AG10803 (cell line): ENCODE results near the gene CDK5.

Experiments used
- DNase-seq: peaks from one replicate; pipeline ENCODE4 v3.0.0; 2010; ENCODE audit warnings: low read depth
- H3K4me3 ChIP-seq: 2 replicates; pipeline ENCODE4 v1.5.1; 2011; ENCODE audit warnings: mild to moderate bottlenecking, low read length, control low read depth
- TF ChIP-seq, protein P1 (sequence below): conservative IDR thresholded peaks from 2 replicates; pipeline ENCODE4 v1.5.1; 2011; ENCODE audit warnings: mild to moderate bottlenecking, low read length, control low read depth, inconsistent platforms

CDK5 gene

DNA sequence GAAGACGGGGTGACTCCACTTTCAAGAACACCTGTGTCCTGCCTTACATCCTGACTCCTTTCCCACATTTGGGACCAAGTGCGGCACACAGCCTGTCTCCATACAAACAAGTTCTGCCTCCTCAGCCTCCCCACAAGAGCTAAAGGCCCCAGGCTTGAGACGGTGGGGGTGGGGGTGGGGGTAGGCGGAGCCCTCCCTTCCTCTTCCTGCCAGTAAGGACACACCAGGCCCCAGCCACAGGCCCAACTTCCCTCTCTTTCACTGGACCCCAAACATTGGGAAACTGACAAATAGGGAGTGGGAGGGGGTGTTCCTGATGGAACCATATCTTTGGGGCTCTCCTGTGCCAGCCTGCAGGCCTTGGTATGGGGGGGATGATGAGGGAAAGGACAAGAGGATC is 4.6 kb downstream of the CDK5 start:
- TF ChIP-seq, protein P1, sequence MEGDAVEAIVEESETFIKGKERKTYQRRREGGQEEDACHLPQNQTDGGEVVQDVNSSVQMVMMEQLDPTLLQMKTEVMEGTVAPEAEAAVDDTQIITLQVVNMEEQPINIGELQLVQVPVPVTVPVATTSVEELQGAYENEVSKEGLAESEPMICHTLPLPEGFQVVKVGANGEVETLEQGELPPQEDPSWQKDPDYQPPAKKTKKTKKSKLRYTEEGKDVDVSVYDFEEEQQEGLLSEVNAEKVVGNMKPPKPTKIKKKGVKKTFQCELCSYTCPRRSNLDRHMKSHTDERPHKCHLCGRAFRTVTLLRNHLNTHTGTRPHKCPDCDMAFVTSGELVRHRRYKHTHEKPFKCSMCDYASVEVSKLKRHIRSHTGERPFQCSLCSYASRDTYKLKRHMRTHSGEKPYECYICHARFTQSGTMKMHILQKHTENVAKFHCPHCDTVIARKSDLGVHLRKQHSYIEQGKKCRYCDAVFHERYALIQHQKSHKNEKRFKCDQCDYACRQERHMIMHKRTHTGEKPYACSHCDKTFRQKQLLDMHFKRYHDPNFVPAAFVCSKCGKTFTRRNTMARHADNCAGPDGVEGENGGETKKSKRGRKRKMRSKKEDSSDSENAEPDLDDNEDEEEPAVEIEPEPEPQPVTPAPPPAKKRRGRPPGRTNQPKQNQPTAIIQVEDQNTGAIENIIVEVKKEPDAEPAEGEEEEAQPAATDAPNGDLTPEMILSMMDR: no peak
- DNase-seq: no peak

DNA sequence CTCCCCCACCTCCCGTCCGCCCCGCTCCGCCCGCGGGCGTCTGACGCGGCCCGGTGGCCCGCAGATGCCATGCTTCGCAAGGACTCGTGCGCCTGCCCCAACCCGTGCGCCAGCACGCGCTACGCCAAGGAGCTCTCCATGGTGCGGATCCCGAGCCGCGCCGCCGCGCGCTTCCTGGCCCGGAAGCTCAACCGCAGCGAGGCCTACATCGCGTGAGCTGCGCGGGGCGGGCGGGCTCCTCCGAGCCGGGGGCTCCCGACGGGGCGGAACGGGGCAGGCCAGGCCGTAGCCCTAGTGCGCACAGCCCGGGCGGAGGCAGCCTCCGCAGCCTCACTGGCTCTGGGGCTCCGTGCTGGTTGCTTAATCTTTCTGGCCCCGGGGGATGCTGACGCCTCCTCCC is 6.6 kb downstream of the CDK5 start:
- H3K4me3 ChIP-seq: no peak overlapping the region
- TF ChIP-seq, protein P1: no peak
- peak; percentile 66 for DNase-seq

More for the DNA sequence above, 4.6 kb downstream of the CDK5 start:
- no peak overlapping the region for H3K4me3 ChIP-seq

DNA sequence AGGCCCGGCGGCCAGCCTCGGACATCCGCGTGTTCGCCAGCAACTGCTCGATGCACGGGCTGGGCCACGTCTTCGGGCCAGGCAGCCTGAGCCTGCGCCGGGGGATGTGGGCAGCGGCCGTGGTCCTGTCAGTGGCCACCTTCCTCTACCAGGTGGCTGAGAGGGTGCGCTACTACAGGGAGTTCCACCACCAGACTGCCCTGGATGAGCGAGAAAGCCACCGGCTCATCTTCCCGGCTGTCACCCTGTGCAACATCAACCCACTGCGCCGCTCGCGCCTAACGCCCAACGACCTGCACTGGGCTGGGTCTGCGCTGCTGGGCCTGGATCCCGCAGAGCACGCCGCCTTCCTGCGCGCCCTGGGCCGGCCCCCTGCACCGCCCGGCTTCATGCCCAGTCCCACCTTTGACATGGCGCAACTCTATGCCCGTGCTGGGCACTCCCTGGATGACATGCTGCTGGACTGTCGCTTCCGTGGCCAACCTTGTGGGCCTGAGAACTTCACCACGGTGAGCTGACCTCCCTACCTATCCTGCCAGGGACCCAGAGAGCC is 8.7 kb downstream of the CDK5 start:
- no peak overlapping the region for H3K4me3 ChIP-seq
- TF ChIP-seq, protein P1: no peak
- no peak for DNase-seq

DNA sequence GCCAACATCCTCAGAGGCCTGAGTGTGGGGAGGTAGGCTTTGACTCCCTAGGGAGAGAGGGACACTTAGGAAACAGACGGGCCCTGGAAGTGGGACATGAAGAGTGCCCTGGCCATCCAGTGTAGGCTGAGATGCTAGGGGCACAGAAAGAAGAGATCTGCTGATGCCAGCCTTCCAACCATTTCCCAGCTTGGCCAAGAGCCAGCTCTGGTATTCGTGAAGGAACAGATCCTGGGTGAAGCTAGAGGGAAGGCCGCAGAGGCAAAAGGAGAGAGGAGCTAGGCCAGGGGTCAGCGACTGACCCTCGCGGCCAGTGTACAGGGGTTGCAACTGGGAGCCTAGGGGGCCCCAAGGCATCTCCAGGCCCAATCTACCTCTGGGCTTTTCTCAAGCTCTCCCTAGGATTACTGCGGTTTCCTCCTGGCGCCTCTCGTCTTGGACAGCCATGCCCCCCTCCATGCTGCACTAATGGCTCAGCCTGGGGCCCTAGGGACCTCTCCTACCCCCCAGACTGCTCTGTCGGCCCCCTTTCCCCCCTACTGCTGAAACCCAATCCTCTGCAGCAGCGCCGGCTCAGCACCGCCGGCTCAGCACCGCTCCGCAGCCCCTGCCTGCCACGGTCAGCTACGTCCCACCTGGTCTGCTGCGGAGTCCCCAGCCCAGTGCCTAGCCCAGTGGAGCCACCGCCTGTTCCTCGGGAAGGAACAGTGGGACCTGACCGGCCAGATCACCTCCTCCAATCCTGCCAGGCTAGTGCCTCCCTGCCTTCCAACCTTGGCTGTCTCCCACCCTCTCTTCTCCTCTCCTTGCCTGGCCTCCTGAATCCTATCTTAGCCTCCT is 9.5 kb downstream of the CDK5 start, which contains the start of gene ASIC3:
ASIC3 (plus strand) TSS at position 556 of the 840 bp plus-strand sequence. CDS start 355 bp downstream, outside the sequence.
- no peak within 1 kb of the TSS for H3K4me3 ChIP-seq
- DNase-seq: no peak
- TF ChIP-seq, protein P1: no peak

DNA sequence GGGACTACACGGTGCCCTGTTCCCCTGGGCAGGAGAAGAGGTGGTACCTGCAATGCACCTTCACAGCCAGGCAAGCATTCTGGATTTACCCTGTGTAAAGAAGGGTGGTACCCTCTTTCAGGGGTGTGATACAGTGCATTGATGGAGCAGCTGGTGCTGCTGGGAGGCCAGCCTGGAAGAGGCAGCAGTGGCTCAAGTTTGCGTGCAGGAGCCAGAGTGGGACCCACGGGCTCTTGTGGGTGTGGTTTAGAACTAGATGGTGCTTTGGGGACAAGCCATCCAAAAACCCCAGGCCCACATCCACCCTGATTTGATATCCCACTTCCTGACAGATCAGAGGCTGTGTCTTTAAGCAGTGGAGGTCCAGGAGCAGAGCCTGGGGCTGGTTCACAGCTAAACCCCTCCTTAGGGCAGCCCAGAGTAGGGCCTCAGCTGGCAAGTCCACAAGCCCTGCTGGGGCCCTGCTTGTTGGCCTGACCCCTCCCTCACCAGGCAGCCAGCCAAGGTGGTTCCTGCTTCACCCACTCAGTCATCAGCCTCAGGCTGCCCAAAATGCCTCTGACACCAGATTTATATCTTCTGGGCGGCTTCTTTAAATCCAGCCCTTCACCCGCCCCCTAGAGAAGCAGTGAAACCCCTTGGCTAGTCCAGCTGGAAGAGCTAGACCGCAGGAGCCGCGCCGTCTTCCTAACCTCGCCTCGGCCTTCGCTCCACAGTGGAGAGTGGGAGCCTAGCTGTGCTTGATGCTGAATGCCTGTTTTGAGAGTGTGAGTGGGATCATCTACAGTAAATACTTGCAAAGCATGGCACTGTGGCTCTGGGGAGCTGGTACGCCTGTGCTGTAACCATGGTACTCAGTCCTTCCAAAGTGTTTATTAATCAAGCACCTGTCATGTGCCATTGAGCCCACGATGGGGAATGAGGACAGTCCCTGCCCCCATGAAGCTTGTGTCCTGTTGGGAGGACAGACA is 10.8 kb downstream of the CDK5 start:
- peak; percentile 60 for DNase-seq
- H3K4me3 ChIP-seq: no peak overlapping the region
- TF ChIP-seq, protein P1: no peak

DNA sequence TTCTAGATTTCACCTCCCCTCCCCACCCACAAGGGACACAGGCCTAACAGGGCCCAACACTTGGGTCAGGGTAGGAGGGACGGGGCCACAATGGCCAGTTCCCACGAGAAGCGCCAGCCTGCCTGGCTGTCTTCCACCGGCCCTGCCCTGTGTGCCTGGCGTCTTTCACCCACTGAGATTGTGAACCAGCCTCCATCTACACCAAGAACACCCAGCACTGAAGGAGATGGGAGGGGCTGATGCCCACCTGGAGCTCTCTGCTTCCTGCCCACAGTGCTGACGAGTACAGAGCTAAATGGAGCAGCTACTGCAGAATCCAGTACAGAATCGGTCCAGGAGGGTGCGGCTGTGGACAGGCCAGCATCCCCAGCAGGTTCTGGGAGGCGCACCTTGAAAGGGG is 11.7 kb downstream of the CDK5 start:
- TF ChIP-seq, protein P1: no peak
- no peak for DNase-seq
- H3K4me3 ChIP-seq: no peak overlapping the region
